GM12865 (cell line): ENCODE data around the gene FYCO1.

Source experiments
- DNase-seq: peaks from one replicate; pipeline ENCODE4 v3.0.0; 2010; ENCODE audit warnings: low read depth
- H3K4me3 ChIP-seq: 2 replicates; pipeline ENCODE4 v1.5.1; 2011; ENCODE audit warnings: mild to moderate bottlenecking, low read depth, low read length, control low read depth
- TF ChIP-seq, protein P1 (sequence below): IDR thresholded peaks from 2 replicates; pipeline ENCODE4 v1.5.1; 2011; ENCODE audit warnings: low read length, control low read depth, low read depth, inconsistent platforms; ENCODE audit not compliant: insufficient read depth; ENCODE audit errors: missing control alignments

The FYCO1 gene

GRCh38 chr3:45964139-45964538, 31.5 kb downstream of the FYCO1 start:
- DNase-seq, result peak; percentile 71
- no peak overlapping the region for H3K4me3 ChIP-seq
- TF ChIP-seq, protein P1, sequence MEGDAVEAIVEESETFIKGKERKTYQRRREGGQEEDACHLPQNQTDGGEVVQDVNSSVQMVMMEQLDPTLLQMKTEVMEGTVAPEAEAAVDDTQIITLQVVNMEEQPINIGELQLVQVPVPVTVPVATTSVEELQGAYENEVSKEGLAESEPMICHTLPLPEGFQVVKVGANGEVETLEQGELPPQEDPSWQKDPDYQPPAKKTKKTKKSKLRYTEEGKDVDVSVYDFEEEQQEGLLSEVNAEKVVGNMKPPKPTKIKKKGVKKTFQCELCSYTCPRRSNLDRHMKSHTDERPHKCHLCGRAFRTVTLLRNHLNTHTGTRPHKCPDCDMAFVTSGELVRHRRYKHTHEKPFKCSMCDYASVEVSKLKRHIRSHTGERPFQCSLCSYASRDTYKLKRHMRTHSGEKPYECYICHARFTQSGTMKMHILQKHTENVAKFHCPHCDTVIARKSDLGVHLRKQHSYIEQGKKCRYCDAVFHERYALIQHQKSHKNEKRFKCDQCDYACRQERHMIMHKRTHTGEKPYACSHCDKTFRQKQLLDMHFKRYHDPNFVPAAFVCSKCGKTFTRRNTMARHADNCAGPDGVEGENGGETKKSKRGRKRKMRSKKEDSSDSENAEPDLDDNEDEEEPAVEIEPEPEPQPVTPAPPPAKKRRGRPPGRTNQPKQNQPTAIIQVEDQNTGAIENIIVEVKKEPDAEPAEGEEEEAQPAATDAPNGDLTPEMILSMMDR, result no peak

- H3K4me3 ChIP-seq, result no peak overlapping the region
- DNase-seq, result peak; percentile 74
- TF ChIP-seq, protein P1, result no peak
These were observed 33.6 kb downstream of the FYCO1 start for GRCh38 chr3:45962033-45962432.

GRCh38 chr3:45960289-45960688, 35.3 kb downstream of the FYCO1 start:
- TF ChIP-seq, protein P1, result no peak
- no peak overlapping the region for H3K4me3 ChIP-seq
- DNase-seq, result no peak

DNA sequence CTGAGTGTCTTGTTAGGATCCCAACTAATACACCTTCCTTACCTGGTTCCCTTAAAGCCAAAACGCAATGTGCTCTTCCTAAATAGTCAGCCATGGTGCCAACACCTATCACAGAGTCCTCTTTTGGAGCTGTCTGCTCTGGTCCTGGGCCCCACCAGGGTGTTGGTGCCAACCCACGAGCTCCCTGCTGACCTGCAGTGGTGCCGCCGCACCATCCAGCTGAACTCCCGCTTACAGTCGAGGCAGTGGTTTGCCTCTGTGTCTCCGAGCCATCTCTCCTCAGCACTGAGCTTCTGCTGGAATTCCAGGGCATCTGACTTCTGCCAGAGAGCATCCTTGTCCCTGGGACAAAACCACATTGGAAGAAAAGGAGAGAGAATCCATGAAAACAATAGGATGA, 36.4 kb downstream of the FYCO1 start:
- DNase-seq, result no peak
- TF ChIP-seq, protein P1, result no peak
- no peak overlapping the region for H3K4me3 ChIP-seq

- TF ChIP-seq, protein P1, result no peak
- DNase-seq, result no peak
- H3K4me3 ChIP-seq, result no peak overlapping the region
These were observed 37.3 kb downstream of the FYCO1 start for GRCh38 chr3:45958321-45958791.

DNA sequence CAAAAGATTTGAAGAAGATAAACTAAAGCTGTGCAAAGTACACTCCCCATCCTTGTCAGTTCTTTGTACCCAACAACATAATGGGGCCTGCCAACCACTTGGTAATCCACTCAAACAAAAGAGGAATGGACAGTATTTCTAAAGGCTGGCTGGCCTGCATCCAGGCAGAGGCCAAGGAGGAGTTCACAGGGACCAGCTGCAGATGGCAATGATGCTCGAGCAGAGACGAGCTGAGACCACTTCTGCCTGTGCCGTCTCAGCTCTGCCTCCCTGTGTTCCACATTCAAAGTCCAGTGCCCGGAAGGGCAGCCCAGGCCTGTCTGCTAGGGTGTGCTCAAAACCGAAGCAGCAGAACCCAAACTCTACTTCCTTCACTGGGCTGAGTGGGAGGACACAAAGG, 38.0 kb downstream of the FYCO1 start:
- no peak overlapping the region for H3K4me3 ChIP-seq
- TF ChIP-seq, protein P1, result no peak
- DNase-seq, result no peak

DNA sequence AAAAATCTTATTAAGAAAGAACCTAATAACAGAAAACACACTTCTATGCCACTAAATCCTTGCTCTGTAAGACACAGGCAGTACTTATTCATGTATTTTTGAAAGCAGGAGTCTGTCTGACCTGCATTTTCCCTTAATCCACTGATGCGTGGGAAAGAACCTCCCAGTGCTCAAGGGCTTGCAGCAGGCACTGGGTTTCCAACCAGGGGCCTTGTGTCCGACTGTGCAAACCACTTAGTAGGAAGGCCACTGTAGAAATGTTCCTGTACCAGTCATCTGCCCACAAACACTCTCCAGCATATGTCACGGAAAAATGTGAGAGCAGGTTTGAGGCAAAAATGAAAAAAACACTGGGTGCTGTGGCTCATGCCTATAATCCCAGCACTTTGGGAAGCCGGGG, 39.9 kb downstream of the FYCO1 start:
- no peak for DNase-seq
- H3K4me3 ChIP-seq, result no peak overlapping the region
- TF ChIP-seq, protein P1, result no peak
